Fibroblast of lung (primary cell): ENCODE results near the gene EDA. TPM values are rescaled to one million over a fixed set of nuclear protein-coding genes. Genes with fewer than 3 reads are reported as not detected.
"Not testable (repeated sequence)": the region's sequence is repeated elsewhere in the genome, so short reads cannot be mapped to it uniquely, and the experiment has no call there.

Experiments used
- DNase-seq, 2 donors: peaks; one replicate each; pipeline versions ENCODE4 v3.0.0 to v3.0.0-alpha.2; 2010; ENCODE audit warnings: low read depth in 2 of 2
- H2AFZ ChIP-seq: 2 replicates; pipeline ENCODE4 v1.5.1; 2012; ENCODE audit warnings: low read length, control low read depth, inconsistent platforms
- H3K27ac ChIP-seq: 2 replicates; pipeline ENCODE4 v1.5.1; 2011; ENCODE audit warnings: low read length, control low read depth; ENCODE audit not compliant: insufficient read depth
- H3K27me3 ChIP-seq: 2 replicates; pipeline ENCODE4 v1.5.1; 2011; ENCODE audit warnings: mild to moderate bottlenecking, low read length; ENCODE audit not compliant: control insufficient read depth, insufficient read depth
- H3K36me3 ChIP-seq: 2 replicates; pipeline ENCODE4 v1.5.1; 2011; ENCODE audit warnings: low read length; ENCODE audit not compliant: control insufficient read depth, insufficient read depth
- H3K4me1 ChIP-seq: 2 replicates; pipeline ENCODE4 v1.5.1; 2011; ENCODE audit warnings: low read length; ENCODE audit not compliant: control insufficient read depth, insufficient read depth; ENCODE audit errors: extremely low read depth
- H3K4me2 ChIP-seq: 2 replicates; pipeline ENCODE4 v1.5.1; 2011; ENCODE audit warnings: low read length, control low read depth; ENCODE audit not compliant: insufficient read depth; ENCODE audit errors: extremely low read depth
- H3K4me3 ChIP-seq, 4 experiments: fragments of 200-600 bp in 1 of 4; sonication (generic) in 1 of 4; replicated peaks in 1 of 4; 2 replicates each; pipeline ENCODE4 v1.5.1; 2011 to 2016; ENCODE audit warnings: low read length in 4 of 4, low read depth in 3 of 4, mild to moderate bottlenecking in 3 of 4, control low read depth in 2 of 4, inconsistent platforms in 1 of 4, mixed read lengths in 1 of 4; ENCODE audit not compliant: insufficient read depth in 1 of 4; ENCODE audit errors: control extremely low read depth in 1 of 4
- H3K79me2 ChIP-seq: 2 replicates; pipeline ENCODE4 v1.5.1; 2012; ENCODE audit warnings: mild to moderate bottlenecking, low read length, inconsistent platforms; ENCODE audit not compliant: control insufficient read depth, insufficient read depth
- H3K9ac ChIP-seq: 2 replicates; pipeline ENCODE4 v1.5.1; 2011; ENCODE audit warnings: mild to moderate bottlenecking, low read length, control low read depth; ENCODE audit not compliant: insufficient read depth
- H3K9me3 ChIP-seq: 2 replicates; pipeline ENCODE4 v1.5.1; 2012; ENCODE audit warnings: low read depth, low read length; ENCODE audit not compliant: control insufficient read depth, insufficient read depth
- H4K20me1 ChIP-seq: 2 replicates; pipeline ENCODE4 v1.5.1; 2011; ENCODE audit warnings: low read length; ENCODE audit not compliant: control insufficient read depth, insufficient read depth; ENCODE audit errors: extremely low read depth
- CTCF ChIP-seq, 2 donors: IDR thresholded peaks in 1 of 2; conservative IDR thresholded peaks in 1 of 2; 1 replicate in 1 of 2; 2 replicates in 1 of 2; pipeline ENCODE4 v1.5.1; 2011 to 2012; ENCODE audit warnings: low read length in 2 of 2, control low read depth in 1 of 2, inconsistent platforms in 1 of 2, low read depth in 1 of 2, mild to moderate bottlenecking in 1 of 2
- EZH2 ChIP-seq: IDR thresholded peaks from 2 replicates; pipeline ENCODE4 v1.5.1; 2012; ENCODE audit warnings: low read length, control low read depth, mild to moderate bottlenecking; ENCODE audit errors: missing control alignments
- polyA plus RNA-seq, 2 donors: library from polyadenylated mRNA; depleted of rRNA in 1 of 2; stranded (reverse) in 1 of 2; unstranded in 1 of 2; fragments of >200 nt; gene quantifications; 2 replicates each; pipeline ENCODE4 v1.2.1, GENCODE V29; 2011 to 2012; ENCODE audit warnings: missing spikeins in 1 of 2
- total RNA-seq: library from RNA; depleted of rRNA; stranded (reverse); fragments of >200 nt; gene quantifications from 2 replicates; pipeline ENCODE4 v1.2.1, GENCODE V29; 2014

Gene EDA
- total and polyA plus RNA-seq, 2 donors (not counting 1 experiment from before 2014, with no cell fraction given) = 0.17 to 0.20 TPM

- no peaks in the 10 kb centered on the region for H4K20me1 ChIP-seq
- no peaks in the 10 kb centered on the region for H3K27me3 ChIP-seq
- no peak for DNase-seq
- H2AFZ ChIP-seq = no peak overlapping the region
- H3K9me3 ChIP-seq = no peaks in the 10 kb centered on the region
- H3K27ac ChIP-seq = no peak overlapping the region
- H3K4me3 ChIP-seq = no peak overlapping the region
- no peaks in the 10 kb centered on the region for H3K36me3 ChIP-seq
- TF ChIP-seq EZH2 (no peak), CTCF (conservative IDR thresholded peaks at IDR 0.05 in 1 of 2, IDR thresholded peaks at IDR 0.05 in 1 of 2; ENCODE audit: low read depth in 1 of 2, low read length in 2 of 2) (no peak)
- no peak overlapping the region for H3K9ac ChIP-seq
- H3K4me1 ChIP-seq = no peaks in the 10 kb centered on the region
- H3K79me2 ChIP-seq = no peaks in the 10 kb centered on the region
- no peak overlapping the region for H3K4me2 ChIP-seq
Observed at GRCh38 chrX:69815063-69815462, 199.2 kb downstream of the EDA start.

GRCh38 chrX:69815519-69815918 lies 199.6 kb downstream of the EDA start:
- no peak for DNase-seq
- Histone ChIP-seq H3K79me2 (no peaks in the 10 kb centered on the region), H3K4me1 (no peaks in the 10 kb centered on the region), H4K20me1 (no peaks in the 10 kb centered on the region), H3K9me3 (no peaks in the 10 kb centered on the region), H3K4me3 (no peak overlapping the region), H3K9ac (no peak overlapping the region), H2AFZ (no peak overlapping the region), H3K36me3 (no peaks in the 10 kb centered on the region), H3K27me3 (no peaks in the 10 kb centered on the region), H3K27ac (no peak overlapping the region), H3K4me2 (no peak overlapping the region)
- TF ChIP-seq CTCF (conservative IDR thresholded peaks at IDR 0.05 in 1 of 2, IDR thresholded peaks at IDR 0.05 in 1 of 2; ENCODE audit: low read depth in 1 of 2, low read length in 2 of 2) (no peak), EZH2 (no peak)

GRCh38 chrX:69844636-69845035 lies 228.7 kb downstream of the EDA start:
- no peaks in the 10 kb centered on the region for H3K79me2 ChIP-seq
- H2AFZ ChIP-seq = no peak overlapping the region
- H4K20me1 ChIP-seq = no peaks in the 10 kb centered on the region
- H3K27me3 ChIP-seq = no peaks in the 10 kb centered on the region
- H3K36me3 ChIP-seq = no peaks in the 10 kb centered on the region
- H3K4me3 ChIP-seq = no peak overlapping the region
- no peaks in the 10 kb centered on the region for H3K9me3 ChIP-seq
- TF ChIP-seq EZH2 (no peak), CTCF (conservative IDR thresholded peaks at IDR 0.05 in 1 of 2, IDR thresholded peaks at IDR 0.05 in 1 of 2; ENCODE audit: low read depth in 1 of 2, low read length in 2 of 2) (no peak)
- DNase-seq = no peak
- H3K4me1 ChIP-seq = no peaks in the 10 kb centered on the region
- no peak overlapping the region for H3K27ac ChIP-seq
- no peak overlapping the region for H3K4me2 ChIP-seq
- H3K9ac ChIP-seq = no peak overlapping the region

- not testable (repeated sequence) for DNase-seq, H3K79me2 ChIP-seq, H3K27me3 ChIP-seq, H2AFZ ChIP-seq, H3K4me1 ChIP-seq, H4K20me1 ChIP-seq, H3K36me3 ChIP-seq, H3K4me3 ChIP-seq, H3K9ac ChIP-seq, H3K27ac ChIP-seq, H3K4me2 ChIP-seq, H3K9me3 ChIP-seq
Observed at GRCh38 chrX:69859999-69860398, 244.1 kb downstream of the EDA start.
